Prostate gland (tissue), 2 donors: ENCODE measurements around the gene SND1. TPM values are rescaled to one million over a fixed set of nuclear protein-coding genes. Genes with fewer than 3 reads are reported as not detected.

Source experiments
- DNase-seq: peaks from one replicate; pipeline ENCODE4 v3.0.0-alpha.2; 2019; ENCODE audit warnings: low spot score
- H3K27ac ChIP-seq, 2 donors: fragments of 200-600 bp; sonication (generic); 2 replicates each; pipeline ENCODE4 v1.5.1; 2017 to 2019
- H3K27me3 ChIP-seq: fragments of 200-600 bp; sonication (generic); replicated peaks from 2 replicates; pipeline ENCODE4 v1.5.1; 2019; ENCODE audit not compliant: insufficient read depth
- H3K36me3 ChIP-seq, 2 donors: fragments of 200-600 bp; sonication (generic); 1 replicate in 1 of 2; 2 replicates in 1 of 2; pipeline versions ENCODE4 v1.5.1 to v1.8.1; 2017 to 2019
- H3K4me1 ChIP-seq: fragments of 200-600 bp; sonication (generic); replicated peaks from 2 replicates; pipeline ENCODE4 v1.5.1; 2019
- H3K4me3 ChIP-seq, 2 donors: fragments of 200-600 bp; sonication (generic); 2 replicates each; pipeline ENCODE4 v1.5.1; 2017 to 2019
- H3K9me3 ChIP-seq: fragments of 200-600 bp; sonication (generic); 2 replicates; pipeline ENCODE4 v1.5.1; 2017
- CTCF ChIP-seq, 4 experiments: fragments of 200-600 bp in 2 of 4; fragments of 450-650 bp in 2 of 4; sonication (generic) in 2 of 4; IDR thresholded peaks; 1 replicate in 3 of 4; 2 replicates in 1 of 4; pipeline ENCODE4 v1.5.1; 2016 to 2019; ENCODE audit warnings: antibody characterized with exemption in 4 of 4, mild to moderate bottlenecking in 2 of 4, moderate library complexity in 2 of 4
- POLR2A ChIP-seq: fragments of 450-650 bp; IDR thresholded peaks from one replicate; pipeline ENCODE4 v1.6.1; 2016; ENCODE audit warnings: antibody characterized with exemption, mild to moderate bottlenecking
- POLR2AphosphoS5 ChIP-seq: sonication (generic); formaldehyde crosslinking; IDR thresholded peaks from one replicate; pipeline ENCODE4 v1.6.1; 2017; ENCODE audit warnings: antibody characterized with exemption
- WGBS: methylation state at CpG from one replicate; pipeline ENCODE4 v1.1.5; 2018; 5-methylcytosine and 5-hydroxymethylcytosine counted together
- intact Hi-C: fragments of 100-400 bp; cut with DNase I; formaldehyde crosslinking; loops from one replicate; pipeline ENCODE4 v1.14.2; 2022
- total RNA-seq, 2 donors: library from RNA; depleted of rRNA; stranded (reverse); fragments of >200 nt; gene quantifications; one replicate each; pipeline ENCODE4 v1.1.0, GENCODE V29; 2016

The SND1 gene
- total RNA-seq, 2 donors from 2014 or later, result 175 to 190 TPM

GRCh38 chr7:128097211-128097731 lies 445.3 kb downstream of the SND1 start:
- no peaks in the 10 kb centered on the region for H3K27me3 ChIP-seq
- no peaks in the 10 kb centered on the region for H3K4me1 ChIP-seq
- TF ChIP-seq CTCF (IDR thresholded peaks at IDR 0.05), result no peak
- no peak for TF ChIP-seq POLR2AphosphoS5
- TF ChIP-seq POLR2A, result no peak
- intact Hi-C loops, result no loop called here
- H3K27ac ChIP-seq, result no peak overlapping the region
- WGBS, result 90% methylated on average over 7 of the region's 7 CpGs
- H3K36me3 ChIP-seq, result no peaks in the 10 kb centered on the region
- no peak for DNase-seq
- H3K9me3 ChIP-seq, result no peaks in the 10 kb centered on the region
- no peak overlapping the region for H3K4me3 ChIP-seq

- 91% methylated on average over 5 of the region's 5 CpGs for WGBS
- H3K27me3 ChIP-seq, result no peaks in the 10 kb centered on the region
- H3K4me1 ChIP-seq, result peaks cover 3% of the 10 kb centered on the region
- no peak for TF ChIP-seq CTCF (IDR thresholded peaks at IDR 0.05)
- TF ChIP-seq POLR2A, result no peak
- TF ChIP-seq POLR2AphosphoS5, result no peak
- H3K27ac ChIP-seq, result no peak overlapping the region
- H3K36me3 ChIP-seq, result no peaks in the 10 kb centered on the region
- intact Hi-C loops, result no loop called here
- no peak overlapping the region for H3K4me3 ChIP-seq
- no peaks in the 10 kb centered on the region for H3K9me3 ChIP-seq
- DNase-seq, result no peak
Measured at GRCh38 chr7:128098629-128099028, 446.6 kb downstream of the SND1 start.

GRCh38 chr7:128099204-128099671 lies 447.2 kb downstream of the SND1 start:
- Histone ChIP-seq H3K27me3 (no peaks in the 10 kb centered on the region), H3K4me3 (no peak overlapping the region), H3K9me3 (no peaks in the 10 kb centered on the region), H3K4me1 (peaks cover 8% of the 10 kb centered on the region), H3K27ac (no peak overlapping the region), H3K36me3 (no peaks in the 10 kb centered on the region)
- 89% methylated on average over 5 of the region's 5 CpGs for WGBS
- TF ChIP-seq POLR2AphosphoS5, result no peak
- no peak for TF ChIP-seq POLR2A
- TF ChIP-seq CTCF (IDR thresholded peaks at IDR 0.05), result no peak
- intact Hi-C loops, result no loop called here
- no peak for DNase-seq

- H3K4me3 ChIP-seq, result no peak overlapping the region
- no peaks in the 10 kb centered on the region for H3K9me3 ChIP-seq
- peaks cover 8% of the 10 kb centered on the region for H3K4me1 ChIP-seq
- WGBS, result 74% methylated on average over 3 of the region's 3 CpGs
- intact Hi-C loops, result no loop called here
- TF ChIP-seq CTCF (IDR thresholded peaks at IDR 0.05) (no peak), POLR2A (no peak), POLR2AphosphoS5 (no peak)
- DNase-seq, result no peak
- no peak overlapping the region for H3K27ac ChIP-seq
- no peaks in the 10 kb centered on the region for H3K36me3 ChIP-seq
- H3K27me3 ChIP-seq, result no peaks in the 10 kb centered on the region
Measured at GRCh38 chr7:128100225-128100948, 448.4 kb downstream of the SND1 start.
